Activated T-helper 2 cell treated with anti-CD3 and anti-CD28 coated beads, Interferon-gamma antibody, Interleukin-2, Interleukin-4, amounts not matched to agents 10 μg/mL and 5 μg/mL and 100 μg/mL, durations not matched to agents 14 hours and 24 hours and 36 hours (primary cell): Measurements from ENCODE around the gene CTIF. TPM values are rescaled to one million over a fixed set of nuclear protein-coding genes. Genes with fewer than 3 reads are reported as not detected.

ENCODE experiments used
- DNase-seq: peaks from one replicate; pipeline ENCODE4 v3.0.0; 2021; ENCODE audit warnings: low spot score
- H3K27ac Mint-ChIP-seq: one replicate; pipeline ENCODE4 v1.8.0; 2021; ENCODE audit warnings: mixed read lengths
- H3K27me3 Mint-ChIP-seq: one replicate; pipeline ENCODE4 v1.8.0; 2021; ENCODE audit warnings: low read depth, mixed read lengths
- H3K36me3 Mint-ChIP-seq: one replicate; pipeline ENCODE4 v1.8.0; 2021; ENCODE audit warnings: low read depth, mixed read lengths
- H3K4me1 Mint-ChIP-seq: one replicate; pipeline ENCODE4 v1.8.0; 2021; ENCODE audit warnings: low read depth, mixed read lengths
- H3K4me3 Mint-ChIP-seq: one replicate; pipeline ENCODE4 v1.8.0; 2021; ENCODE audit warnings: low read depth, mild to moderate bottlenecking, moderate library complexity, mixed read lengths
- H3K9me3 Mint-ChIP-seq: one replicate; pipeline ENCODE4 v1.8.0; 2021; ENCODE audit warnings: mixed read lengths
- intact Hi-C: fragments of 100-400 bp; cut with micrococcal nuclease; formaldehyde crosslinking; loops from one replicate; pipeline ENCODE4 v1.15.1; 2023
- total RNA-seq: library from RNA; stranded (reverse); gene quantifications from 2 replicates; pipeline ENCODE4 v1.2.3, GENCODE V29; 2022

The CTIF gene
- total RNA-seq, 1 donor from 2014 or later, result 7.0 TPM

DNA sequence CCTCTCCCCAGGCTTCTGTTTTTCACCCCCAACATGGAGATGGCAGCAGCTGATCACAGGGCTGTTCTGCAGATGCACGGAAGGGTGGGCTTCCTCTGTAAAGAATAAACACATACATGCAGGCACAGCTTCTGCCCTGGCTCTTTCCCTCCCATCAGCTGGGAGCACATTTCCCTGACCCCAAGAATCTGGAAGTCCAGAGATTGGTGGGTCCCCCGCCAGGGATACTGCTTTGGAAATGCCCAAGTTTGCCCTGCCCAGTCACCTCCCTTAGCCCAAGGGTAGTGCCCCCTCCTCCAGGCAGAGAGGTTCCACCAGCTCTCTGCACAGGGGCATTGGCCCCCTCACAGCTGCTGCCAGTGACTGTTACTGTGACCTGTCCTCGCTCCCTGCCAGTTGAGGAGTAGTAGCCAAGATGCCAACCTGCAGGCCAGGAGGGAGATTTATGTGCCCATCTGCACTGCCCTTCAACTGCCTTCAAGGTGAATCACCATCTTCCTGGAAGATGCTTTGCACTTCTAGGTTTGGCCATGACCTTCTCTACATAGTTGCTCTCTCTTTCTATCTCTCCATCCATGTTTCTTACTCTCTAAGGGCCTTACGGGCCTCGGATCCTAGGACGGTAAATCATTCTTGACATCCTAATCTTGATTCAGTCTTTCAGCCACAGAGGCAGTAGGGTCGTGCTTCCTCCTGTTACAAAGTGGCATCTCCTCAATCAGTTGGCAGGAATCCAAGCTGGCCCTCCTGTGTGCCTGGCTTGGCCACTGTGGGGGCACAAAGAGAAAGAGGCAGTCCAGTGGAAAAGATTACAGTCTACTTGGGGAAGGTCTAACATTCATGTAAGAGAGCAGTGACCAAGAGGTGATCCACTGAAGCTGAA lies 121.8 kb downstream of the CTIF start:
- Mint-ChIP-seq H3K36me3 (no peaks in the 10 kb centered on the region), H3K9me3 (no peaks in the 10 kb centered on the region), H3K27me3 (peaks cover 10% of the 10 kb centered on the region), H3K4me1 (no peaks in the 10 kb centered on the region), H3K4me3 (no peak overlapping the region), H3K27ac (no peak overlapping the region)
- intact Hi-C loops, result no loop called here
- no peak for DNase-seq

DNA sequence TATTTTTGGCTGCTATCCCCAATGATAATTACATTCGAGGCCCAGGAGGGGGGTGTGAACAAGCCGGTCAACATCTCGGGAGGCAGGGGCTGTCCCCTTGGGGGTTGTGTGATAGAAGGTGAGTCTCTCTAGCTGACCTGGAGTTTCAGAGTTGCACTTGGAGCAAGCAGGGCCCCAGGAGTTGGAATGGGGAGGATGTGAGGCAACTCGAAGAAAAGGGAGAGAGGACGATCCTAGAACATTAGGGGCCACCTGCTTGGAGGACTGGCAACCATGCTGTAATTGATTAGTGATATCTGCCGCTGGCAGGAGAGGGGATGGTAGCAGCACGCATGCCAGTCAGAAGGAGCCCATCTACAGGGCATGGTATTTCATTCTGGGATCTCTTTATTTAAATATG lies 122.6 kb downstream of the CTIF start:
- peaks cover 10% of the 10 kb centered on the region for H3K27me3 Mint-ChIP-seq
- H3K4me3 Mint-ChIP-seq, result no peak overlapping the region
- no peaks in the 10 kb centered on the region for H3K4me1 Mint-ChIP-seq
- DNase-seq, result no peak
- H3K36me3 Mint-ChIP-seq, result no peaks in the 10 kb centered on the region
- intact Hi-C loops, result no loop called here
- no peaks in the 10 kb centered on the region for H3K9me3 Mint-ChIP-seq
- no peak overlapping the region for H3K27ac Mint-ChIP-seq

GRCh38 chr18:48662011-48662661 lies 123.3 kb downstream of the CTIF start:
- intact Hi-C loops, result no loop called here
- Mint-ChIP-seq H3K27me3 (peaks cover 10% of the 10 kb centered on the region), H3K4me3 (no peak overlapping the region), H3K27ac (no peak overlapping the region), H3K4me1 (no peaks in the 10 kb centered on the region), H3K9me3 (no peaks in the 10 kb centered on the region), H3K36me3 (no peaks in the 10 kb centered on the region)
- no peak for DNase-seq

DNA sequence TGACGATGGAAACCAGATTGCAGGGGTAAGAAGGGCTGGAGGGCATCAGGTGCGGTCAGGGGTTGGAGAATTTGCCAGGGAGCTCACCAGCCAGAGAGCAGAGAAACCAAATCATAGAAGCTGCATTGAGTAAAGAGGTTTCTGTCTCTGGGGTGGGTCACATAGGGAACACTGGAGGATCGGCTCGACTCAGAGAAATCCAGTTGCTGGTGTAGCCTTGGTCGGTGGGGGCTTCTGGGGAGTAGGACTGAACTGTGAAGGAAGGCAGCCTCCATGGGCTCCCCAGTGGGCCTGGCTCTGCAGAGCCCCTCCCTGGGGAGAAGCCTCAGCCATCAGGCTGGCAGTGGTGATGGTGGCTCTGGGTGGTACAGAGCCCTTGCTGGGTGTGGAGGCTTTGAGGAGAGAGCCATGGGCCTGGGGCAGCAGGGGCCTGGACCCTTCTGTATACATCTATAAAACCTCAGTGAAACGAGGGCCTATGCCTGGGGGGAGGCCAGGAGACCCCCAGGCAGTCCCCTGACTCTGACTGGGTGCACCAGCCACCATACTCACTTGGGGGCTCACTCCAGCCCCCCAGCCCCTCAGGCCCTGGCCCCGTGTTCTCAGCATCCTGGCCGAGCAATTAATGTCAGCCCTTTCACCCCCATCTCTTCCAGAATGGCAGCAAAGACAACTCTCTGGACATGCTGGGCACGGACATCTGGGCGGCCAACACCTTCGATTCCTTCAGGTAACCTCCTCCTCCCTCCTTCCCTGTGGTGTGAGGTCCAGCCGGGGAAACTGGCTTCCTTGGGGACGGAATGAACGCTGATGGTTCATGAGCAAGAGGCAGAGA lies 124.5 kb downstream of the CTIF start:
- H3K36me3 Mint-ChIP-seq, result no peaks in the 10 kb centered on the region
- no peaks in the 10 kb centered on the region for H3K4me1 Mint-ChIP-seq
- peaks cover 10% of the 10 kb centered on the region for H3K27me3 Mint-ChIP-seq
- no peak overlapping the region for H3K27ac Mint-ChIP-seq
- no peaks in the 10 kb centered on the region for H3K9me3 Mint-ChIP-seq
- intact Hi-C loops, result no loop called here
- H3K4me3 Mint-ChIP-seq, result no peak overlapping the region
- DNase-seq, result no peak

DNA sequence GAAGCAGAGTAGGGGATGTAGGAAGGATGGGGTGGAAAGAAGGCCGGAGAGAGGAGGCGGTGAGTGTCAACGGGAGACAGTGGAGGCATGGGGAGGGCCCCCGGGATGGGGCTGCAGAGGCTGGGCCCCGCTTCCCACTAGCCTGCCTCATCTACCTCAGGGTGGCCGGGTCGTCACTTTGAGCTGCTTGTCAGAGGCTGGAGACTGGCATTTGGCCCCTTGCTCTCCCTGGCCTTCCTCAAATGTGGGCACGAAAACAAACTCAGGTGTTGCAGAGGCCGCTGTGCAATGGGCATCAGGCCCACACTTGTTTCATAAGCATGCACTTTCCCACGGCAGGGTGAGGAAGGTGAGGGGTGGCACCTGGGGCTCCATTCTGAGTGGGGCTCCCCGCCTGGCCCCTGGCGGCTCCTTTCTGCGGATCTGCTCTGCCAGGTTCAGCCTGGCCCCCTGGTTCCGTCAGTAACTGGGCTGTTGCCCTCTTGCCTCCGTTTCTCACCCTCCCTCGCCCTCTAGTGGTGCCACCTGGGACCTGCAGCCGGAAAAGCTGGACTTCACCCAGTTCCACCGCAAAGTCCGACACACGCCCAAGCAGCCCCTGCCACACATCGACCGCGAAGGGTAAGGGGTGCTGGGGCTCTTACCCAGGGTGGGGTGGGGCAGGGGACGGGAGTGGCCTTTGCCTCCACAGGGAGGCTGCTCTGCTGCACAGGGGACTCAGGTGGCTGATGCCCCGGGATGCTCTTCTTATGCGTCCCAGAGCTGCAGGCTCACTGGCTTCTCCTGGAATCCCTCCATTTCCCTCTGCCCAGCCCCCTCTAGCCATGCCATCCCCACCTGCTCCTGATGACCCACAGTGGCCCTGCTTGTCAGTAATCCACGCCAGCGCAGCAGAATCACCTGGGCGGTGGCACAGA lies 125.4 kb downstream of the CTIF start:
- Mint-ChIP-seq H3K9me3 (no peaks in the 10 kb centered on the region), H3K4me1 (no peaks in the 10 kb centered on the region), H3K36me3 (no peaks in the 10 kb centered on the region), H3K4me3 (no peak overlapping the region), H3K27ac (no peak overlapping the region), H3K27me3 (peaks cover 10% of the 10 kb centered on the region)
- intact Hi-C loops, result loop anchor here (1.0 kb wide), 1 partner anchor 188 kb away; no protein-coding TSS in a partner anchor
- DNase-seq, result peak; percentile 30

- Mint-ChIP-seq H3K4me1 (no peaks in the 10 kb centered on the region), H3K36me3 (no peaks in the 10 kb centered on the region), H3K9me3 (no peaks in the 10 kb centered on the region), H3K27me3 (peaks cover 10% of the 10 kb centered on the region), H3K4me3 (no peak overlapping the region), H3K27ac (no peak overlapping the region)
- intact Hi-C loops, result no loop called here
- DNase-seq, result no peak
Measured at GRCh38 chr18:48665654-48666053, 126.8 kb downstream of the CTIF start.

DNA sequence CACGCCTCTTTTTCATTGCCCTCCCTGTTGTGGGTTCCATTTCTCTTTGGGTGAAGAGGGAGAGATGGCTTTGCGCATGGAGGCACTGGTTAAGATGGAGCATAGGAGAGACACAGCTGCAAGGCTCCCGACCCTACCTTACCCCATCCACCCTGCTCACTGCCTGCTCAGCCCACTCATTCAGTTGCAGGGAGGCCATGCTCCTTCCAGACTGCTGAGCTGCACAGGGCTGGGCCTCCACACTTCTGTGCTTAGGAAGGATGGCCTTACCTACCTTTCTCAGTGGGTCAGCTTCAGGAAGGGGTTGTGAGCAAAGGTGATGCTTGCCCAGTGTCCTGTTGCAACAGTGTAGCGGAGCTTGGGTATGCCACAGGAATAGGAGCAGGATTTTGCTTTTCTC lies 127.8 kb downstream of the CTIF start:
- no peaks in the 10 kb centered on the region for H3K36me3 Mint-ChIP-seq
- H3K9me3 Mint-ChIP-seq, result peaks cover 4% of the 10 kb centered on the region
- no peaks in the 10 kb centered on the region for H3K4me1 Mint-ChIP-seq
- intact Hi-C loops, result no loop called here
- H3K27ac Mint-ChIP-seq, result no peak overlapping the region
- no peak overlapping the region for H3K4me3 Mint-ChIP-seq
- H3K27me3 Mint-ChIP-seq, result peaks cover 5% of the 10 kb centered on the region
- DNase-seq, result no peak

GRCh38 chr18:48667276-48668254 lies 128.7 kb downstream of the CTIF start:
- H3K36me3 Mint-ChIP-seq, result no peaks in the 10 kb centered on the region

DNA sequence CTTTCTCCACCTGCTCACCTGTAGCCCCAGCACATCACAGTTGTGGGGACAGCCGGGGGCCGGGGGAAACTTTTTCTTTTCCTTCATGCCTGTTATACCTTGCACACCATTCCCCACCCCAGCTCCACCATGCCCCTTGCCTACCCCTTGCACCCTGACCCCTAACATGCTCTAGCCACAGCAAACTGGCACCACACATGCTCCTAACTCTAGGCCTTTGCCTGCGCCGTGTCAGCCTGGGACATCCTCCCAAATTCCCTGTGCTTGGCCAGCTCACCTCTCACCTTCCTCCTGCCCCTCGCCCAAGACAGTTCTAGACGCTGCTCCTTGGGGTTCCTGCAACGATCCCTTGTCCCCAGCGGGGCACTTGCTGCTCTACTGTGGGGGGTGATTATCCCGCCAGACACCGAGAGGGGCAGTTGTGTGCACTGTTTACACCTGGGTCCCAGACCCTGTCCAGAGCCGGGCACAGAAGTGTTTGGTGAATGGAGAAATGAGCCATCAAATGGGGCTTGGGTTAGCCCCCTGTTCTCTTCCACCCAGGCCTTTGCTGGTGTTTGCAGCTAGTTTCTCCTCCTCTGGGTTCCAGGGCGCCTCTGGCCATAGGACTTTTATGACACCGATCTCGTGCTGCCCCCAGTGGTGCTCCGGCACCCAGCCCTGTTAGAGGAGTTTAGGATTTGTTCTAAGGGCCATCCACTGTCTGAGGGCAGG lies 129.8 kb downstream of the CTIF start:
- DNase-seq, result no peak
- Mint-ChIP-seq H3K4me3 (no peak overlapping the region), H3K4me1 (no peaks in the 10 kb centered on the region)

More at GRCh38 chr18:48667276-48668254, 128.7 kb downstream of the CTIF start:
- intact Hi-C loops, result no loop called here
- Mint-ChIP-seq H3K4me3 (no peak overlapping the region), H3K27ac (no peak overlapping the region), H3K4me1 (no peaks in the 10 kb centered on the region), H3K9me3 (peaks cover 6% of the 10 kb centered on the region), H3K27me3 (peaks cover 4% of the 10 kb centered on the region)
- DNase-seq, result no peak

GRCh38 chr18:48669180-48669675 lies 130.4 kb downstream of the CTIF start:
- H3K4me1 Mint-ChIP-seq, result no peaks in the 10 kb centered on the region
- H3K27ac Mint-ChIP-seq, result no peak overlapping the region
- H3K9me3 Mint-ChIP-seq, result peaks cover 6% of the 10 kb centered on the region
- H3K4me3 Mint-ChIP-seq, result no peak overlapping the region
- no peak for DNase-seq
- H3K27me3 Mint-ChIP-seq, result no peaks in the 10 kb centered on the region
- H3K36me3 Mint-ChIP-seq, result no peaks in the 10 kb centered on the region
- intact Hi-C loops, result no loop called here

More for the DNA sequence above, 129.8 kb downstream of the CTIF start:
- H3K36me3 Mint-ChIP-seq, result no peaks in the 10 kb centered on the region
- no peak overlapping the region for H3K27ac Mint-ChIP-seq
- H3K9me3 Mint-ChIP-seq, result peaks cover 6% of the 10 kb centered on the region
- no peaks in the 10 kb centered on the region for H3K27me3 Mint-ChIP-seq
- intact Hi-C loops, result no loop called here
